GM06990 (cell line): ENCODE data around the gene SNRPD2.
A peak's percentile ranks its signal among the peaks of the same experiment; 100 is the strongest.

Source experiments
- DNase-seq: peaks from one replicate; pipeline ENCODE4 v3.0.0-alpha.2; 2011; ENCODE audit not compliant: insufficient read length; ENCODE audit errors: extremely low read depth
- H3K27me3 ChIP-seq: replicated peaks from 2 replicates; pipeline ENCODE4 v1.6.0; 2011; ENCODE audit warnings: low read length; ENCODE audit not compliant: control insufficient read depth, insufficient read depth
- H3K36me3 ChIP-seq: 2 replicates; pipeline ENCODE4 v1.5.1; 2011; ENCODE audit warnings: low read length; ENCODE audit not compliant: control insufficient read depth, insufficient read depth
- H3K4me3 ChIP-seq: replicated peaks from 2 replicates; pipeline ENCODE4 v1.5.1; 2011; ENCODE audit warnings: low read depth, mild to moderate bottlenecking, control low read depth, low read length
- TF ChIP-seq, protein P1 (sequence below): IDR thresholded peaks from 2 replicates; pipeline ENCODE4 v1.5.1; 2011; ENCODE audit warnings: low read length, control low read depth, mild to moderate bottlenecking, inconsistent platforms; ENCODE audit not compliant: insufficient read depth, poor library complexity, severe bottlenecking

SNRPD2 gene

GRCh38 chr19:45676851-45677263 is 14.9 kb downstream of the SNRPD2 start:
- no peak for DNase-seq
- peaks cover 7% of the 10 kb centered on the region for H3K36me3 ChIP-seq
- peak overlapping the region; percentile 55 for H3K4me3 ChIP-seq
- H3K27me3 ChIP-seq: no peaks in the 10 kb centered on the region
- TF ChIP-seq, protein P1, sequence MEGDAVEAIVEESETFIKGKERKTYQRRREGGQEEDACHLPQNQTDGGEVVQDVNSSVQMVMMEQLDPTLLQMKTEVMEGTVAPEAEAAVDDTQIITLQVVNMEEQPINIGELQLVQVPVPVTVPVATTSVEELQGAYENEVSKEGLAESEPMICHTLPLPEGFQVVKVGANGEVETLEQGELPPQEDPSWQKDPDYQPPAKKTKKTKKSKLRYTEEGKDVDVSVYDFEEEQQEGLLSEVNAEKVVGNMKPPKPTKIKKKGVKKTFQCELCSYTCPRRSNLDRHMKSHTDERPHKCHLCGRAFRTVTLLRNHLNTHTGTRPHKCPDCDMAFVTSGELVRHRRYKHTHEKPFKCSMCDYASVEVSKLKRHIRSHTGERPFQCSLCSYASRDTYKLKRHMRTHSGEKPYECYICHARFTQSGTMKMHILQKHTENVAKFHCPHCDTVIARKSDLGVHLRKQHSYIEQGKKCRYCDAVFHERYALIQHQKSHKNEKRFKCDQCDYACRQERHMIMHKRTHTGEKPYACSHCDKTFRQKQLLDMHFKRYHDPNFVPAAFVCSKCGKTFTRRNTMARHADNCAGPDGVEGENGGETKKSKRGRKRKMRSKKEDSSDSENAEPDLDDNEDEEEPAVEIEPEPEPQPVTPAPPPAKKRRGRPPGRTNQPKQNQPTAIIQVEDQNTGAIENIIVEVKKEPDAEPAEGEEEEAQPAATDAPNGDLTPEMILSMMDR: no peak

- no peaks in the 10 kb centered on the region for H3K27me3 ChIP-seq
- TF ChIP-seq, protein P1: no peak
- DNase-seq: no peak
- H3K36me3 ChIP-seq: peaks cover 7% of the 10 kb centered on the region
- H3K4me3 ChIP-seq: no peak overlapping the region
Observed at GRCh38 chr19:45674946-45675345, 16.8 kb downstream of the SNRPD2 start.

DNA sequence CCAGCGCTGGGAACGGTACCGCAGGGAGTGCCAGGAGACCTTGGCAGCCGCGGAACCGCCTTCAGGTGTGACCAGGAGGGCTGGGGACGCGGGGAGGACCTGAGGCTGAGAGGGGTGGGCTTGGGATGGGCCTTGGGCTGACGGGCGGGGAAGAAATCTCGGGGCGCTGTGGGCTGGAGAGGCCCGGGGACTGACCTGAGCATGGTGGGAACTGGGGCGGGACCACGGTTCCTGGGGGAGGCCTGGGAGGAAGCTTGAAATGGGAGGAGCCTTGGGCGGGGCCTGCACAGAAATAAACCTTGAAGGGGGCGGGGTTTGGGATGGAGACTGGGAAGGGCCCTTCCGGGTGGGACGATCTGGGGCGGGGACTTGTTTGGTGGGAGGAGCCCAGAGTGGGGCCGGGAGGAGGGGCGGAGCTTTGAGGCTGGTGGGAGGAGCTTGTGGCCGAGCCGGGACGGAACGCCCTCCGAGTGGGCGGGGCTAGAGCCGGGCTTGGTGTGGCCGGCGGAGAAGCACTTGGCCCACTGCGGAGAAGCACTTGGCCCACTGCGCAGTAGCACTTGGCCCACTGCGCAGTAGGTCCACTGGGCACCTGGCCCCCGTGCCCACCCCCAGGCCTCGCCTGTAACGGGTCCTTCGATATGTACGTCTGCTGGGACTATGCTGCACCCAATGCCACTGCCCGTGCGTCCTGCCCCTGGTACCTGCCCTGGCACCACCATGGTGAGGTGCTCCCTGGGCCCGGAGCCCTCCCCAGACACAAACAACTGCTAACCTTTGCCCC is 20.9 kb downstream of the SNRPD2 start:
- peak; percentile 90 for DNase-seq
- no peaks in the 10 kb centered on the region for H3K27me3 ChIP-seq
- H3K36me3 ChIP-seq: peaks cover 5% of the 10 kb centered on the region
- TF ChIP-seq, protein P1: no peak
- H3K4me3 ChIP-seq: peak overlapping the region; percentile 45

- H3K27me3 ChIP-seq: no peaks in the 10 kb centered on the region
- DNase-seq: no peak
- TF ChIP-seq, protein P1: no peak
- H3K4me3 ChIP-seq: peak overlapping the region; percentile 76
- no peaks in the 10 kb centered on the region; the same call in 1 of the 2 replicates for H3K36me3 ChIP-seq
Observed at GRCh38 chr19:45668342-45668871, 23.3 kb downstream of the SNRPD2 start.

DNA sequence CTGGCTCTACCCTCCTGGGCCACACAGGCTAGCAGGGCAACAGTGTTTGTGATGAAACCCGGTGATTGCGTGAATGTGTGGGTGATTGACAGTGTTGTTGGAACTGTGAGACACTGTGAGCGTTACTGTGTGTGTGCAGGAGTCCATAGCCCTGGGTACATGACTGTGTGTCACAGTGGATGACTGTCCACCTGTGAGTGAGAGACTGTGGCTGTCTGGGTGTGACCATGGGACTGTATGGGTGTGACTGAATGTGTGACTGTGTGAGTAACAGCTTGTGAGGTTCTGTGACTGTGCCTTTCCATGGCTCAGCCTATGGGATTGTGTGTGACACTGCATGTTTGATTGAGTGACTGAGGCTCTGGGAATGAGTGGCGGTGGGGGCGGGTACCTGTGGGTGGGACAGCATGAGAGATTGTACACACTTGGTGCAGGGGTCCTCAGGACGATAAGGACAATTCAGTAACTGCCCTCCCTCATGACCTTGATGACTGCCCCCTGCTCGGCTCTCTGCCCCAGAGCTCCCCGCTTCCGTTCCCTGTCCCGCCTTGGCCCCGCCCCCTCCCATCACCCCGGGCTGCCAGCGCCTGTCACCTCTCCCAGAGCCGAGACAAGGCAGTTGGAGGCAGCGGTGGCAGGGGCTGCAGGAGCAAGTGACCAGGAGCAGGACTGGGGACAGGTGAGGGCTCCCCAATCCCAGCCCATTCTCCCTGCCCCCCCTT is 24.0 kb downstream of the SNRPD2 start, which contains the start of gene GIPR:
Gene GIPR (plus strand): TSS at position 602 of the 722 bp plus-strand sequence. CDS start 1,300 bp downstream, outside the sequence.
- peak; percentile 81 for DNase-seq
- Histone ChIP-seq H3K4me3 (peak within 1 kb of the TSS; percentile 76), H3K36me3 (no peaks in the 10 kb centered on the region), H3K27me3 (no peaks in the 10 kb centered on the region)
- TF ChIP-seq, protein P1: no peak
